Germinal center (tissue), 1 donor: ENCODE measurements around the gene THRB.

Source experiments
- DNase-seq: peaks from one replicate; pipeline ENCODE4 v3.0.0; 2012; ENCODE audit warnings: mixed read lengths, low spot score

Gene THRB

DNA sequence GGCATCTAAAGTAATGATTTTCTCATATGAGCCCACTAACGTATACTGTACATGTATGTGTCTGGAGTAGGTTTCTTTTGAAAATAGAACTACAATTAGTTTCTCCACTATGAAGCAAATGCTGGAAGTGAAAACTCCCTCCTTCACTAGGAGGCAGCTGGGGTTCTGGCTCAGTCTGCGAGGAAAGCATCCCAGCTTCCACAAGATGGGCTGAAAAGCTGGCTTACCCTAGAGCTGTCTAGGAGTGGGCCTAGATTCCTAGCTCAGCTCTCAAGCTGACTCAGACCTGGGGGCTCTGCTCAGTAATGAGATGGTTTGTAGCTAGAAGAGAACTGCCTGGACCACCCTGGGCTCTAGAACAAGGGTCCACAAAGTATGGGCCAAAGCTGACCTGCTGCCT is 268.3 kb downstream of the THRB start:
- DNase-seq: no peak

DNA sequence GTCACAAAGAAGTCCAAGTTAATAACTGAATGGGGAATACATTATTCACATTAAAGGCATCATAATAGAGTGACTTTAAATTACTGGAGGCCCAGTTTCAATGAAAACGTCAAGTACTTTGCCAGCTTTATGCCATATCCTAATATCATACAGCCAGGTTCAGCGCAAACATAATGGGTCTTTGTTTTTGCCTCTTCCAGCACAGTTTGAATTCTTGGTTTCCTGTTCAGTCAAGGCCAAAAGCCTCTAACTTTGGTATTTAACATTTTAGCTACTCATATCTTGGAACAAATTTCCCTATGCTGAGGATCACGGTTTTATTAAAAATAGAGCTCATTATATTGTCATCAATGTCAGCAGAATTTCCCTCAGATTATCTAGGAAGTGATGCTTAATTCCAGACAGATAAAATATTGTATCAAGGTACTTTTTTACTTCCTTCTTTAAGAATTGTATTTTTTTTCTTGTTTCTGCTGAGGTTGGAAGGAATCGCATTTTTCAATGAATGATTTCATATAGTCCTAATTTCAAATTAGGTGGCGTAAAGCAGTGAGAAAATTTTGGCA is 269.2 kb downstream of the THRB start:
- DNase-seq: no peak

DNA sequence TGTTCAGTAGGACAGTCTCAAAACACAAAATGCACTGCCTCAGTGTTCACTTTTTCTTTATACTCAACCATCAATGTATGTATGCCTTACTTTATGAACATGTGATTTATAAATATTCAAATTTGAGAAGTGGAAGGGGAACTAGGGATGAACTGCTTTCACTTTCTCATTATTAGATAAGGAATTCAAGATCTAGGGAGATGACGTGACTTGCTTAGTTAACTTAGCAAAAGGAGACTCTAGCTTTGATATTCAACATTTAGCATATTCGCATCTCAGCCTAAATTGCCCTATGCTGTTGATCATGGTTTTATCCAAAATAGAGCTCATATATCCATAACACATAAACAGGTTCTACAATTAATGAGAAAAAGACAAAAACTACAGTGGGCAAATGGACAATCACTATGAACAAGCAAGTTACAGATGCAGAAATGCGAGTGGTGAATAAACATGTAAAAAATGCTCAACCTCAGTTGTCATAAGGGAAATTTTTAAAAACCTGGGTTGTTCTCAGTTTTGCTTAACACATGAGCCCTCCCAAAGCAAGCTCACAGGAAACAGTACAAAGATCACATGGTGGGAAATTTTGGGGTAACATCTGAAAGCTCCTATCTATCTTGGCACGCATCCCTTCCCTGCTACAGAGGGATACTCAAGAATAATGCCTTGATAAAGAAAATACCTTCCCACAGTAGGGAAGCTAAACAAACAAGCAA is 269.8 kb downstream of the THRB start:
- DNase-seq: no peak

DNA sequence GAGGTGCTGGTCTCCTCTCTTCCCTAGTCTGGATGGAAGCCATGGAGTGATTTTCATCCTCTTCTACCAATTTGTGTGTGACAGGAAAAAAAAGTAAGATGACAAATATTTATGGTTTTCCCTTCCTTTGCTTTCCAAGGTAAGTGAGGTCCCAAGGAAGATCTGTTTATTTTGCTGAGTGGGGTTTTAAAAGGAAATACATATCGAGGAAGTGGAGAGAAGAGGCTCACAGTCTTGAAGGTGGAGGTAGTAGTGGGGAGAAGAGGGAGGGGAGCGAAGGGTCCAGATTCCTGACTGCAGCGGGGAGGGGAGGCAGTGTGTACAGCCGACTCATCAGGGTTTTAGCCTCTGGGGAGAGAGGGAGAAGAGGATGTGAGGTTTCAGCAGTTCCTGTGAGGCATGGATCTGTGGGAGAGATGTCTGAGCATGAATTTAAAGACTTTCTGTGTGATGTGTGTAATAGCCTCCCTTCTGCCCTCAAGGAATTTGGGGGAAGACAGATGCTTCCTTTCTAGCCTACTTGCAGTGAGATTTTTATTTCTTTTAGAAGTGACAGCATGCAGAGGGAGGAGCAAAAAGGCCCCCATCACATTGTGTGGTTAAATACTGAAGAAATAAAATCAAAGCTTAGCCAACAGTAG is 272.4 kb downstream of the THRB start:
- no peak for DNase-seq

DNA sequence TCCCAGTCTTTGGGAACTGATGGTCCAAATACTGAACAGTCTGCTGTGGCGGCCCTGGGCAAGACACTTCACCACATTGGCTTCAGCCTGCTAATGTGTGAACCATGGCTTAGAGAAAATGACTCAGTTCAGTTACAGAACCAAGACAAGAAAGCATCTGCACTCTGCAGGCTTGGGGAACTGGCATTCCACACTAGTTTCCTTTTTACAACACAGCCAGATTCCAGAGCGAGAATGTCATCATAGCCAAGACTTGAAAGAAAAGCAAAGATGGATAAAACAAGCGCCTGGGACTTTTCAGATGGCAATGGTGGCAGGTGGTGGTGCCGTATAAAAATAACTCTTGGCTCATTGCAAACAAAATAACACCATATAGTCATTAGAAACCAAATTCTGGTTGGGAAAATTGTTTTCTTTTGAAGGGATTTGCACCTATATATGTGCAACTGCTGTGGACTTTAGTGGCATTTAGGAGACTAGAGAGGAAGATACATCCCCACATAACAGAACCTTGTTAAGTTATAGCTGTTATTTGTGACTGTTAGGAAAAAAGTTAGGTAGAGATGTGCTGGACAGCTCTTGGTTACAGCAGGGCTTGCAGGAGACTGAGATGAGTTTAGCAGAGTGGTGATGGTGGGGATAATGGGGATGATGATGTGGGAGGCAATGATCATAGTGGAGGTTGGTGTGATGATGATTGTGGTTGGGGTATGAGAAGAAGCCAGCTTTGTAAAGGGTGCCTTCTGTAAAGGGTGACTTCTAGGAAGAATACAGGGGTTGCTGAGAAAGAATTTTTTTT is 273.6 kb downstream of the THRB start:
- no peak for DNase-seq

DNA sequence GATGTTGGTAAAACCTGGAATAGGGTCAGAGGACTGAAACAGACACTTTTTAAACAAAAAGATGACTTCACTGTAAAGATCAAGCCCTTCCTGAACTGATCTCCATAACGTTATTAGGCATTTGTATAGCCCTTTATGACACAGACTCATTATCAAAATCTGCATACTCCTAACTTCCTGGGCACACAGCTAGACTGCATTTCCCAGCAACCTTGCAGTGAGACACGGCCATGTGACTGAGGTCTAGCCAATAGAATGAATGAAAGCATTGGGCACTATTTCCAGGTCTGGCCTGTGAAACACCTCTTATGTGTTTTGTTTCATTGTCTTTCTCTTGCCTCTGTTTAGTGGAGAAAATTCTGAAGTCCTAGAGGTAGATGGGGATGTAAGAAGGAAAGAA is 279.1 kb downstream of the THRB start:
- no peak for DNase-seq

DNA sequence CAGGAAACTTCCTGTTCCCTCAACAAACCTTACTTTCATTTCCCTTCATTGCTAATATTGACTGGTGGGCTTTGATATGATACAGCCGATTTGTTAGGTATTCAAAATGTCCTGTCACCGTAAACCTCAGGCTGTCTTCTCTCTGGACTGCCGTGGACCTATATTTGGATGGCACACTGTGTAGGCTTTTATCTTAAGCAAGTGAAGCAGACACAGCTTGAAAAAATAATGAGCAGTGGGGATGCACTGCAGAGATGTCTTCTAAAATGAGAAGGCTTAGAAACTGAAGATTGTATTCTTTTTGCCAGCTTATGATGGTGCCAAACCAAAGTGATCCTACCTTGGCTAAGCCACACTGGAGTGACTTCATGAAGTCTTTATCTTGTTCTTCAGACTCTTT is 283.3 kb downstream of the THRB start:
- DNase-seq: no peak

DNA sequence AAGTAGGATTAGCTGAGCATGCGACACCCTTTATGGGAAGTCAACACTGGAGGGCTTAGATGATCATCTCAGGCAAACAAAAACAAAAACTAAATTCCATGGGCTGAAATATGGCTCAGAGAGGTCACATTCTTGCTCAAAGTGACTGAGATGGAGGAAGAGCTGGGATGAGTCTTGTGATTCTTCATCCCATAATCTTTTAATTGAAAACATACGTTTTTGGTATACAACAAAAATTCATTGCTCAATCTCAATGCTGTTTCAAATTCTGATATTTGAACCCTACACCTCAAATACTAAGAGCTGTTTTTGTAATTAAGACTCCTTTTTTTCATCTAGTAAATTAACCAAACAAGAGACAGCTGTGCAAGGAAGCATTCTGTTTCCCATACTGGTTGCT is 292.6 kb downstream of the THRB start:
- no peak for DNase-seq

DNA sequence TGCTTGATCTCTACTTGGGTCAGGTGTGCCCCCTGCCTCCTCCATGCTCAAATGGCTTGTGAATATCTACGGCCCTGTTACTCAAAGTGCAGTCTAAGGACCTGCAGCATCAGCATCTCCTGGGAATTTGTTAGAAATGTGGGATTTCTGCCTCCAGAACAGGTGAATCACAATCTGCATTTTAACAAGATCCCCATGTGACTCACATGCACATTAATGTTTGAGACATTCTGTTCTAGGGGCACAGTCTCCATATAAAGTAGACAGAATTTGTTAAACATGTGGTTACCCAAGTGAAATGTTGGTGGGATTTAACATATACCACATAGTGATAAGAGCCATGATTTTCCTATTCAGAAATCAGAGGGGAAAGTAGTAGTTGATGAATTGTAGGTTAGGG is 293.3 kb downstream of the THRB start:
- no peak for DNase-seq

DNA sequence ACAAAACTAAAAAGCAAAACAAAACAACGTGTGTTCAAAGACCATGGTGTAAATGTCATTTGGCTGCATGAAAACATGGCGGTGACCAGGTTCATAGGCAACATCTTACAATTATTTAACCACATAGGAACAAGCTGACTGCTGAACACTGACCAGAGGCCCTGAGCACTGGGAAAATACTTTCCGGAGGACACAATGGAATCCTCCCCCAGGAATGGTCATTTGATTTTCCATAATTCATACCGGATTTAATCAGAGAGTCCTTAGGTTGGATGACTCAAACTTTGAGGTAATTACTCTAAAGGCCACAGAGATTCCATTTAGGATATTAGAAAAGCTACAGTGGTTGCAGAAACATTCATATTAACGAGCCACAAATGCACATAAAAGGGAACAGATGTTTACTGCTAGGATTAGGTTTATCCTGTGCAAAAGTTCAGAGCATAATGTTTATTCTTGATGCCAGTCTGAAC is 294.8 kb downstream of the THRB start:
- no peak for DNase-seq

DNA sequence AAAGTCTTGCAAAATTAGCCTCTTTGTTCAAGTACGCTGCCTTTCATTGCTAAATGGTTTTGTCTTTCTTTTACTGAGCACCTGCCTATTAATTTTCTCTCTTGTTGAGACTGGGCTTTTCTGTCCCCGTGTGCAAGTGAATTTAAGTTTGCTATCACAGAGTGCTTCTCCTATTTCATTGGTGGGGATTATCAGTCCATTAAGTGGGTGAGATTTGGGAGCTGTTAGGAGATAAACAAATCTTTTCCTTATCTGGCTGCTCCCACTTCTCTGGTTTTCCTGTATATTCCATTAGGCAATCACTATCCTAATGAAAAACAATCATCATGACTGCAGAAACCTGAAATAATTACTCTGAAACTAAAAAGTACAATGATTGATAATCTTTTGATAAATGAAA is 295.4 kb downstream of the THRB start:
- no peak for DNase-seq

DNA sequence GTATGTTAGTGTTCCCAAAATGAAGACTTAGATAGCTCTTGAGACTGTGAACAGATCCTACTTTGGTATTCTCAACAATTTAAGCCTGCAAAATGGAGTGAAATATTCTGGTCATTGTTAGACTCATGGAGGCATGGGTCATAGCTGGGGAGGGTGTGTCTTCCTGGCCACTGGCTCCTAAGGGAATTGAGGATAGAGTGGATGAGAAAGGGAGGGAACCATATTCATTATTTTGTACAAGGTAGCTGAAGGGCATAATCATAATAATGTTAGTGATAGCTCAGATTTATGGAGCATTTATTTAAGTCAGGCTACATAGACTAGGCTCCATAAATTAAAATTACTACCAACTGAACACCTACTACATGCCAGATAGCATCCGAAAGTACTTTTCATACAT is 295.9 kb downstream of the THRB start:
- DNase-seq: no peak

DNA sequence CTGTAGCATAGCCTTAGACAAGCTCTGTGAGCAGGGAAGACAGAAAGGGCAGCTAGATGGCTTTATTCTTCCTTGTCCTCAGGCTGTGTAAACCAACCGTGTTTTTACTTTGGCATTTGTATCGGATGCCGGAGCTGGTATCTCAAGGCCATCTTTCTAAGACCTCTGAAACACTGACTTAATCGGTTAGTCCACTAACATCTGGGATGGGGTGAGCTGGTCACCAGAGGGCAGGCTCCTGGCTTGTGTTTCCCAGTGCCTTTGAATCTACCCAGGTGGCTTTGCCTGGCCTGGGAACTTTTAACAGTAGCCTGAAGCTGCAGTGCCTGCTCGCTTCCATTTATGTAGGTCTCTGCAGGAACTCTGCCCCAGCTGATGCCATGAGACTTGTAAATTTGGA is 296.8 kb downstream of the THRB start:
- DNase-seq: no peak

DNA sequence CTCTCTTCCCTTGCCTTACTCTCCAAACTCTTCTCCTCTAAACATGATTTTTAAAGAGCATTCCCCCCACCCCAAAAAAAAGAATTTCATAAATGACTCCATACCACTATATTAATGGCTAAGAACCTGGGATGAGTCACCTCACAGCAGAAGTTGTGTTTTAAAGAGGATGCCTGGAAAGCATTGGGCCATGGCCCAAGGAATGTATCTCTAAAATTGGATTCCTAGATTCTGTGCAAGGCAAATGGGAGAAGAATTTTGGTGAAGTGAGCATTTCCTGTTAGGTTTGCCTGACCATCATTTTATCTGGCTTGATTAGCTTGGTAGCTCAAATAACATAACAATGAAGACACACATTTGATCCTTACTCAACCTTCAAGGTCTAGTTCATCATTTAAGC is 298.1 kb downstream of the THRB start:
- no peak for DNase-seq

DNA sequence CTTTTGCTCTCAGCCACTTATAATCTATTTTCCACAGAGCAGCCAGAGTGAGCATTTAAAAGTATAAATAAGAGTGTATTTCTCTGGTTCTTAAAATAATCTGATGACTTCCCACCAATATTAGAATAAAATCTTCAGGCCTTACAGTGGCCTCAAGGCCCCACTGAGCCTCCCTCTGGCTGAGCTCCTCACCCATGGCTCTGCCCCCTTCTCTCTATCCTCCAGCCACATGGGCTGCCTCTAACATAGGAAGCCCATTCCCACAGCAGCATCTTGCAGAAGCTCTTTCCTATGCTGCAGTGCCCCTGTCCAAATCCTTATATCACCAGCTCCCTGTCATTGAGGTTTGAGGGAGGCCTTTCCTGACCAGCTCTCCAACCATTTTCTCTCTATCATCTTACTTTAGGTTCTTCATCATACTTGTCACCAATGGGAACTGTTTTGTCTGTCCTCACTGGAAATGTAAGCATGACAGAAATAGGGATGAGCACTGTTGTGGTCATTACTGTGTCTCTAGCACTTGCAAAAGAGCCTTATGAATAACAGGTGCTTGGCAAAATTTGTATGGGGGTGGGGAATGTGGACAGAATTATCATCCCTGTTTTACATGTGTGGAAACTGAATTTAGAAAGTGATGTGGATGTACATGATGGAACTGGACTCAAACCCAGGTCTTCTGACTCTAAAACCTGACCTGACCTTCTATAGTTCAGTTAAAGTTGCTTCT is 299.0 kb downstream of the THRB start:
- no peak for DNase-seq

DNA sequence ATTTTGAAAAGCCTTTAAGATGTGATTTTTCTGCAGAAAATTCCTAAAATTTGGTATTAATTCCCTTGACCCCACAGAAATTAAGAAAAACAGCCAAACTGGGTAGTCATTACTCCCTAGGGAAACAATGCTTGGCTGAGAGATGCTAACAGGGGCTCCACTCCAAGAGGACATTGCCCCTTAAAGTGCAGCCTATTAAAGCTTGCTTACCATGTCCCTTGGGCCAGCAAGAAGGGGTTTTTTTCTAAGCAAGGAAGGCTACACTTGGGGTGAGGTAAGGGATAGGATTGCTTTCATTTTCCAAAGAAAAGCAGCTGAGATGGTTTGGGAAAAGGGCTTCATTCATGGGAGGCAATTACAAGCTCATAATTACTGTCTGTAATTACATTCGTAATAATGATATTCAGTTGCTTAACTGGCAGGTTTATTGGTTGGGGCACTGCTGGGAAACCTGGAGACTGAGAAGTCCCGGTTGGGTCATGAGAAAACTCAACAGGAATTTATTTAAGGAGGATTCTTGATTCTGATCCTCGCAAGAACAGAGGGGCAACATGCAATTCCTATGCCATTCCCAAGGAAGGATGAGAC is 302.1 kb downstream of the THRB start:
- DNase-seq: no peak

DNA sequence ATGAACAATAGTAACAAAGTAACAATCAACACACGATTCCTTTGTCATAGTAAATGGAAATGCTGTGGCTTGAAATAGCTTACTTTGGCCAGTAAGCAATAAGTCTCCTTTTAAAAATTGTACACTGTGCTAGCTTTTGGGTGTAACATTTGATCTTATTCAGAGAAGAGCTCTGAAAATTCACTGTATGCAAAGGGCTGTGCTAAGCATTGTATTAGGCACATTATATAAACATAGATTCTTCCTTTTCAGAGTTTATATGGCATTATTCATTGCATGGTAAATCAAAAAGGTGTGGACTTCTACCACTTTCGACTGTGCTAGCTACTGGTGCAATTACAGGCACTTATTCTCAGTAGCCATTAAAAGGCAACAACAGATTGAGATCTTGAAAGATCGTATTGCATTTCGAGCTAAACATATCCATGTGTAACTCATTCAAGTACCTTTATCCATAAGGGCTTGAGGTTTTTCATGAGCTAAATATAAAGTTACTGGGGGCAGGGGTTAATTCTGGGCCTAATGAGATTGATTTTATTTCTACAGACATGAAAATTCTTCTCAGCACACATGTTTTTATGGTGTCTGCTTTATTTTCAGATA is 302.7 kb downstream of the THRB start:
- DNase-seq: no peak

DNA sequence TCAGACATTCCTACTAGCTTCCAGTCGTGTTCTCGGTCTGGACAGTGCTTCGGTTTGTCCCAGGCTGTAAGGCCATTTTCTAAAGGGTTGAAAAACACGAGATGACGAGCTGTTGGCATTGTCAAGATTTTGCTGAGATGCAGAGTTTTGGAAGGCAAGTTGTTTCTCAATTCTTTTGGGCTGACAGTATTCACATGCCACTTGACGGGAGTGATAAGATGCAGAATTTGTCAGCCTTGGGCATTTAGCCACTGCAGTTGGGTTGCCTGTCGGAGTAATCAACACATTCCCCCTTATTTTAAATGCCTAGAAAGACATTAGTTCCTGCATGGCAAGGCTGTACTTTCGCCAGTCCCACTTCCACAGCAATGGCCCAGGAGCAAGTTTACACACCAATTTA is 304.4 kb downstream of the THRB start:
- DNase-seq: no peak

DNA sequence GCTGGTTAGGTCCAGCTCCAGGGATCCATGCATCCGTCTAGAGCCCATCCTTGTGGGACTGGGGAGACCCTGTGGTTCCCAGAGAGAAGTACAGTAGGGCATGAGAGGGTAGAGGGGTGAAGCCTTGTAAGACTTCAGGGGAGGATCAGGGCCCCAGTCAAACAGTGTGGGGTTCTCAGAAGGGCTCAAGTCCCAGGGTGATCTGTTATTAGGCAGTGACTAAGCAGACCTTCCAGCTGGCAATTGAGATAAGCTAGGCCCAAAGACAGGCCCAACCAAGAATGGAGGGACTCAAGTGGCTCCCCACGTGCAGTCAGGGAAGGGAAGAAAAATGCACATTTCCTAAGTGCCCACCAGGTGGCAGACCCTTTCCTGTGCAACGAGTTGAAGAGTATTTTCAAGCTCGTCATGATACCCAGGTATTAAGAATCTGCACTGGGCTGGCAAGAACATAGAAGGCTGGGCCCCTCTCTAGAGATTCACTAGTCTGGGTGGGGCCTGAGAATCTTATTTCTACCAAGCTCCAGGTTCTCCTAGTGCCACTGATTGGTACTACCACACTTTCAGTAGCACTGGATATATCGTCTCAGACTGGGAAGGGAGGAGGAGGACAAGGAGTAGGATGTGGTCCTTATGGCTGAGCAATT is 308.8 kb downstream of the THRB start:
- DNase-seq: peak; percentile 50

DNA sequence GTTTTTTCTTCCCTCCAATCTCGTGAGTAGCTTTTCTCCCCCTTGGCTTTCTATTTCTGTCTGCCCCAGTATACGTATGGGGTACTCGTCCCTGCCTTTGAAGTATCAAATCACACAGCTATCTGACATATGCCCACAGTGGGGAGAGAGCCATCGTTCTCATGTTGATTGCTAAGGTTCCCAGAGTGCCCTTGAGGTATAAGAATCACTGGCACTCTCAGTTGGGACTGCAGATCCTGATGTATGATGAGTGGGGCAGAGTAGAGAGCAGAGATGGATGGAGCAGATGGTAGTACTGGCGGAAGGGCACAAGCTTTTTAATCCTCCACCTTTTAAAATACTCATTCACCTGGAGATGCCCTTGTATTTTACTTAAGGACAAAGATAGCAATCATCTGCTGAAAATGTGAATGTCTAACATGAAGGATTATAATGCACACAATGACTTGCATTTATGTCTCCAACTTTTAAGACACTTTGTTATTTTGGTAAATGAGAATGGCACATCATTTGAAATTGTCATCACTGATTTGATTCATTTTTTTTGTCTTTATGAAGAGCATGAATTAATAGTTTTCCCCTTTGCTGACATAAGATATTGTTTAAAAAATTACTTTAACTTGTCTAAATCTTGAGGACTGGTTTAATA is 310.0 kb downstream of the THRB start:
- no peak for DNase-seq
